Breast epithelium (tissue), 4 donors: ENCODE data around the gene ADAMTS8. TPM values are rescaled to one million over a fixed set of nuclear protein-coding genes. Genes with fewer than 3 reads are reported as not detected.

Experiments used
- DNase-seq, 2 donors: peaks; one replicate each; pipeline ENCODE4 v3.0.0-alpha.2; 2019; ENCODE audit warnings: low spot score in 2 of 2
- H3K27ac ChIP-seq, 2 donors: fragments of 200-600 bp; sonication (generic) in 1 of 2; one replicate each; pipeline ENCODE4 v1.5.1; 2016 to 2019; ENCODE audit warnings: mild to moderate bottlenecking in 1 of 2
- H3K27me3 ChIP-seq, 2 donors: fragments of 200-600 bp; sonication (generic) in 1 of 2; one replicate each; pipeline versions ENCODE4 v1.5.1 to v1.6.0; 2017 to 2019; ENCODE audit warnings: control low read depth in 1 of 2, mild to moderate bottlenecking in 1 of 2
- H3K36me3 ChIP-seq: fragments of 200-600 bp; one replicate; pipeline ENCODE4 v1.5.1; 2019
- H3K4me1 ChIP-seq, 2 donors: fragments of 200-600 bp; sonication (generic); one replicate each; pipeline ENCODE4 v1.5.1; 2016 to 2019; ENCODE audit warnings: control low read depth in 1 of 2
- H3K4me3 ChIP-seq, 3 donors: fragments of 200-600 bp; sonication (generic); 1 replicate in 2 of 3; 2 replicates in 1 of 3; pipeline ENCODE4 v1.5.1; 2016 to 2019; ENCODE audit warnings: mild to moderate bottlenecking in 3 of 3, moderate library complexity in 2 of 3
- H3K9me3 ChIP-seq, 2 donors: fragments of 200-600 bp; sonication (generic) in 1 of 2; one replicate each; pipeline ENCODE4 v1.5.1; 2016 to 2019; ENCODE audit warnings: control low read depth in 1 of 2
- CTCF ChIP-seq, 3 donors: fragments of 450-650 bp; IDR thresholded peaks; one replicate each; pipeline ENCODE4 v1.5.1; 2016 to 2017; ENCODE audit warnings: antibody characterized with exemption in 3 of 3, mild to moderate bottlenecking in 3 of 3, moderate library complexity in 3 of 3
- POLR2A ChIP-seq: fragments of 450-650 bp; IDR thresholded peaks from one replicate; pipeline ENCODE4 v1.6.1; 2016; ENCODE audit warnings: antibody characterized with exemption, mild to moderate bottlenecking, moderate library complexity
- POLR2AphosphoS5 ChIP-seq, 3 donors: sonication (generic); formaldehyde crosslinking; IDR thresholded peaks; one replicate each; pipeline ENCODE4 v1.6.1; 2017; ENCODE audit warnings: antibody characterized with exemption in 3 of 3
- intact Hi-C: fragments of 100-400 bp; cut with DNase I; formaldehyde crosslinking; loops from one replicate; pipeline ENCODE4 v1.15.1; 2023; ENCODE audit warnings: low total_unique reads
- total RNA-seq, 3 donors: library from RNA; depleted of rRNA; stranded (reverse); fragments of >200 nt; gene quantifications; one replicate each; pipeline ENCODE4 v1.1.0, GENCODE V29; 2016

Gene ADAMTS8
- total RNA-seq, 3 donors from 2014 or later = 0.32 to 2.0 (median 0.44) TPM

GRCh38 chr11:130426837-130427341 is 1.5 kb downstream of the ADAMTS8 start:
- Histone ChIP-seq H3K27me3 (peaks cover 0 to 31% of the 10 kb centered on the region in 2 donors), H3K4me3 (peak overlapping the region; percentile 30 to 81 (median 49)), H3K27ac (peak overlapping the region in 1 of 2 donors; percentile 3)

GRCh38 chr11:130426223-130426836 is 2.1 kb downstream of the ADAMTS8 start:
- H3K4me3 ChIP-seq = peak overlapping the region in 1 of 3 donors; percentile 81
- intact Hi-C loops = no loop called here
- H3K9me3 ChIP-seq = no peaks in the 10 kb centered on the region
- H3K4me1 ChIP-seq = peaks cover 7 to 14% of the 10 kb centered on the region in 2 donors
- H3K27ac ChIP-seq = no peak overlapping the region
- no peaks in the 10 kb centered on the region for H3K36me3 ChIP-seq
- TF ChIP-seq POLR2A = no peak
- TF ChIP-seq CTCF (IDR thresholded peaks at IDR 0.05) = no peak
- TF ChIP-seq POLR2AphosphoS5 (IDR thresholded peaks at IDR 0.05) = no peak
- H3K27me3 ChIP-seq = peaks cover 0 to 31% of the 10 kb centered on the region in 2 donors
- no peak for DNase-seq

More at GRCh38 chr11:130426837-130427341, 1.5 kb downstream of the ADAMTS8 start:
- Histone ChIP-seq H3K9me3 (no peaks in the 10 kb centered on the region), H3K4me1 (peaks cover 7 to 14% of the 10 kb centered on the region in 2 donors), H3K36me3 (no peaks in the 10 kb centered on the region)
- no peak for TF ChIP-seq POLR2AphosphoS5 (IDR thresholded peaks at IDR 0.05)
- no peak for TF ChIP-seq CTCF (IDR thresholded peaks at IDR 0.05)
- no peak for DNase-seq
- intact Hi-C loops = no loop called here

GRCh38 chr11:130425156-130425555 is 3.3 kb downstream of the ADAMTS8 start:
- intact Hi-C loops = no loop called here
- Histone ChIP-seq H3K4me3 (no peak overlapping the region), H3K27ac (no peak overlapping the region)

GRCh38 chr11:130424613-130425140 is 3.7 kb downstream of the ADAMTS8 start:
- TF ChIP-seq POLR2A = no peak
- TF ChIP-seq CTCF (IDR thresholded peaks at IDR 0.05) = no peak
- no peak for TF ChIP-seq POLR2AphosphoS5 (IDR thresholded peaks at IDR 0.05)
- intact Hi-C loops = no loop called here
- H3K4me3 ChIP-seq = no peak overlapping the region
- H3K27ac ChIP-seq = no peak overlapping the region
- peaks cover 9 to 14% of the 10 kb centered on the region in 2 donors for H3K4me1 ChIP-seq
- H3K36me3 ChIP-seq = no peaks in the 10 kb centered on the region
- peaks cover 0 to 26% of the 10 kb centered on the region in 2 donors for H3K27me3 ChIP-seq
- no peak for DNase-seq
- H3K9me3 ChIP-seq = no peaks in the 10 kb centered on the region

More at GRCh38 chr11:130425156-130425555, 3.3 kb downstream of the ADAMTS8 start:
- H3K27me3 ChIP-seq = peaks cover 0 to 31% of the 10 kb centered on the region in 2 donors
- no peak for DNase-seq
- no peaks in the 10 kb centered on the region for H3K36me3 ChIP-seq
- H3K9me3 ChIP-seq = no peaks in the 10 kb centered on the region
- TF ChIP-seq POLR2A (no peak), CTCF (IDR thresholded peaks at IDR 0.05) (no peak), POLR2AphosphoS5 (IDR thresholded peaks at IDR 0.05) (no peak)
- H3K4me1 ChIP-seq = peaks cover 8 to 14% of the 10 kb centered on the region in 2 donors

- intact Hi-C loops = no loop called here
These were observed 4.8 kb downstream of the ADAMTS8 start for GRCh38 chr11:130423541-130424142.

More at GRCh38 chr11:130423541-130424142, 4.8 kb downstream of the ADAMTS8 start:
- Histone ChIP-seq H3K4me3 (no peak overlapping the region), H3K4me1 (peaks cover 9 to 14% of the 10 kb centered on the region in 2 donors), H3K9me3 (no peaks in the 10 kb centered on the region), H3K27ac (no peak overlapping the region), H3K27me3 (peaks cover 0 to 17% of the 10 kb centered on the region in 2 donors), H3K36me3 (no peaks in the 10 kb centered on the region)
- DNase-seq = no peak
- TF ChIP-seq POLR2AphosphoS5 (IDR thresholded peaks at IDR 0.05) (no peak), CTCF (IDR thresholded peaks at IDR 0.05) (no peak), POLR2A (no peak)
